GM23248 (cell line): ENCODE data around the gene MSH4. TPM values are rescaled to one million over a fixed set of nuclear protein-coding genes. Genes with fewer than 3 reads are reported as not detected.

Source experiments
- DNase-seq: peaks from one replicate; pipeline ENCODE4 v3.0.0-alpha.2; 2015
- H2AFZ ChIP-seq: fragments of 200-600 bp; sonication (generic); 2 replicates; pipeline ENCODE4 v1.6.1; 2016; ENCODE audit warnings: antibody characterized with exemption
- H3F3A ChIP-seq: fragments of 200-600 bp; sonication (generic); 2 replicates; pipeline ENCODE4 v1.6.1; 2016; ENCODE audit warnings: mild to moderate bottlenecking, antibody characterized with exemption, mixed run types; ENCODE audit not compliant: insufficient read depth
- H3K27ac ChIP-seq: fragments of 200-600 bp; sonication (generic); 2 replicates; pipeline ENCODE4 v1.5.1; 2016; ENCODE audit warnings: mild to moderate bottlenecking
- H3K27me3 ChIP-seq: fragments of 200-600 bp; sonication (generic); replicated peaks from 2 replicates; pipeline ENCODE4 v1.6.1; 2016; ENCODE audit warnings: mild to moderate bottlenecking; ENCODE audit not compliant: insufficient read depth
- H3K36me3 ChIP-seq: fragments of 200-600 bp; sonication (generic); 2 replicates; pipeline ENCODE4 v1.6.1; 2016; ENCODE audit warnings: low read depth, mild to moderate bottlenecking
- H3K4me1 ChIP-seq: fragments of 200-600 bp; sonication (generic); 2 replicates; pipeline ENCODE4 v1.6.1; 2016; ENCODE audit warnings: mild to moderate bottlenecking; ENCODE audit not compliant: insufficient read depth
- H3K4me2 ChIP-seq: fragments of 200-600 bp; sonication (generic); one replicate; pipeline ENCODE4 v1.6.1; 2016; ENCODE audit warnings: mild to moderate bottlenecking; ENCODE audit not compliant: unreplicated experiment
- H3K4me3 ChIP-seq: fragments of 200-600 bp; sonication (generic); 2 replicates; pipeline ENCODE4 v1.5.1; 2016; ENCODE audit warnings: mild to moderate bottlenecking
- H3K79me2 ChIP-seq: fragments of 200-600 bp; sonication (generic); 2 replicates; pipeline ENCODE4 v1.6.1; 2016; ENCODE audit warnings: mild to moderate bottlenecking; ENCODE audit not compliant: insufficient read depth
- H3K9ac ChIP-seq: fragments of 200-600 bp; sonication (generic); 2 replicates; pipeline ENCODE4 v1.6.1; 2016; ENCODE audit warnings: mild to moderate bottlenecking
- H3K9me2 ChIP-seq: fragments of 200-600 bp; sonication (generic); 2 replicates; pipeline ENCODE4 v1.6.1; 2016; ENCODE audit warnings: mixed run types, mild to moderate bottlenecking, moderate library complexity; ENCODE audit not compliant: insufficient read depth
- H3K9me3 ChIP-seq: fragments of 200-600 bp; sonication (generic); one replicate; pipeline ENCODE4 v1.6.1; 2017; ENCODE audit warnings: low read depth
- H4K20me1 ChIP-seq: fragments of 200-600 bp; sonication (generic); 2 replicates; pipeline ENCODE4 v1.6.0; 2016; ENCODE audit not compliant: insufficient read depth
- EZH2 ChIP-seq: fragments of 200-600 bp; sonication (generic); IDR thresholded peaks from 2 replicates; pipeline ENCODE4 v1.6.1; 2018; ENCODE audit warnings: antibody characterized with exemption, mild to moderate bottlenecking; ENCODE audit not compliant: insufficient read depth, poor library complexity, severe bottlenecking
- EZH2phosphoT487 ChIP-seq: fragments of 200-600 bp; sonication (generic); IDR thresholded peaks from 2 replicates; pipeline ENCODE4 v1.6.1; 2018; ENCODE audit warnings: antibody characterized with exemption, moderate library complexity, mild to moderate bottlenecking, low read depth; ENCODE audit not compliant: insufficient read depth
- WGBS, 2 experiments: methylation state at CpG; one replicate each; pipeline ENCODE4 v1.1.6; 2015 to 2017; ENCODE audit warnings: low lambda C conversion rate in 2 of 2, low coverage in 1 of 2; ENCODE audit errors: missing lambda C conversion rate in 2 of 2; 5-methylcytosine and 5-hydroxymethylcytosine counted together
- in situ Hi-C: fragments of 300-500 bp; cut with MboI; formaldehyde crosslinking; loops from 2 replicates; pipeline ENCODE4 v1.15.0; 2020
- polyA plus RNA-seq: library from polyadenylated mRNA; unstranded; fragments of >200 nt; fragmentation: Nextera tagmentation; extraction: Ambion mirVana; gene quantifications from 2 replicates; pipeline ENCODE4 v1.2.1, GENCODE V29; 2016
- total RNA-seq: library from RNA; depleted of rRNA; stranded (reverse); fragments of >200 nt; shearing (Covaris generic); gene quantifications from 2 replicates; pipeline ENCODE4 v1.2.3, GENCODE V29; 2014

MSH4 gene
- total and polyA plus RNA-seq, 2 experiments from 2014 or later = 0.14 TPM; not detected in 1

- WGBS, 2 experiments = 37 to 40% methylated on average over 6 of the region's 6 CpGs
- Histone ChIP-seq H3K4me2 (no peak overlapping the region), H3K36me3 (no peaks in the 10 kb centered on the region), H3K4me1 (no peaks in the 10 kb centered on the region), H3K4me3 (no peak overlapping the region), H3K9me2 (no peaks in the 10 kb centered on the region), H2AFZ (no peak overlapping the region), H3K79me2 (no peaks in the 10 kb centered on the region), H3K9me3 (no peaks in the 10 kb centered on the region), H3F3A (no peaks in the 10 kb centered on the region), H3K9ac (no peak overlapping the region), H3K27me3 (no peaks in the 10 kb centered on the region), H4K20me1 (no peaks in the 10 kb centered on the region), H3K27ac (no peak overlapping the region)
- in situ Hi-C loops = no loop called here
- DNase-seq = no peak
- no peak for TF ChIP-seq EZH2
- TF ChIP-seq EZH2phosphoT487 = no peak
Observed at GRCh38 chr1:75861831-75862230, 65.1 kb downstream of the MSH4 start.

GRCh38 chr1:75870951-75871350 is 74.3 kb downstream of the MSH4 start:
- Histone ChIP-seq H4K20me1 (no peaks in the 10 kb centered on the region), H3K9me2 (0 out of 2 replicates have a peak, but pooled peaks cover 3% of the 10 kb centered on the region), H3F3A (no peaks in the 10 kb centered on the region), H3K4me2 (no peak overlapping the region), H3K79me2 (no peaks in the 10 kb centered on the region), H3K36me3 (no peaks in the 10 kb centered on the region), H3K9ac (no peak overlapping the region), H3K4me1 (no peaks in the 10 kb centered on the region), H3K9me3 (no peaks in the 10 kb centered on the region), H3K4me3 (no peak overlapping the region), H2AFZ (no peak overlapping the region), H3K27ac (no peak overlapping the region), H3K27me3 (no peaks in the 10 kb centered on the region)
- DNase-seq = no peak
- in situ Hi-C loops = no loop called here
- 14 to 15% methylated on average over 1 of the region's 1 CpG for WGBS, 2 experiments
- TF ChIP-seq EZH2phosphoT487 (no peak), EZH2 (no peak)

- H3K9me3 ChIP-seq = no peaks in the 10 kb centered on the region
- H3K79me2 ChIP-seq = no peaks in the 10 kb centered on the region
- no peak overlapping the region for H3K4me3 ChIP-seq
- in situ Hi-C loops = no loop called here
- DNase-seq = no peak
- no peak overlapping the region for H3K27ac ChIP-seq
- no peaks in the 10 kb centered on the region for H3K27me3 ChIP-seq
- H3K4me2 ChIP-seq = no peak overlapping the region
- H2AFZ ChIP-seq = no peak overlapping the region
- TF ChIP-seq EZH2phosphoT487 (no peak), EZH2 (no peak)
- H3K4me1 ChIP-seq = no peaks in the 10 kb centered on the region
- H3K9ac ChIP-seq = no peak overlapping the region
- no peaks in the 10 kb centered on the region for H3K9me2 ChIP-seq
- no peaks in the 10 kb centered on the region for H3F3A ChIP-seq
- 83 to 89% methylated on average over 1 of the region's 1 CpG for WGBS, 2 experiments
- H4K20me1 ChIP-seq = no peaks in the 10 kb centered on the region
- no peaks in the 10 kb centered on the region for H3K36me3 ChIP-seq
Observed at GRCh38 chr1:75879985-75880384, 83.3 kb downstream of the MSH4 start.

- Histone ChIP-seq H3K27ac (no peak overlapping the region), H3K4me1 (no peaks in the 10 kb centered on the region), H3K9me2 (no peaks in the 10 kb centered on the region), H3K36me3 (no peaks in the 10 kb centered on the region), H2AFZ (no peak overlapping the region), H3K9ac (no peak overlapping the region), H3K27me3 (no peaks in the 10 kb centered on the region), H3K9me3 (no peaks in the 10 kb centered on the region), H3K4me2 (no peak overlapping the region), H3F3A (no peaks in the 10 kb centered on the region), H4K20me1 (no peaks in the 10 kb centered on the region), H3K4me3 (no peak overlapping the region), H3K79me2 (no peaks in the 10 kb centered on the region)
- in situ Hi-C loops = no loop called here
- WGBS, 2 experiments = 4 to 5% methylated on average over 1 of the region's 1 CpG
- DNase-seq = no peak
- TF ChIP-seq EZH2phosphoT487 = no peak
- TF ChIP-seq EZH2 = no peak
Observed at GRCh38 chr1:75884437-75884836, 87.8 kb downstream of the MSH4 start.

GRCh38 chr1:75901371-75901770 is 104.7 kb downstream of the MSH4 start:
- no peak for DNase-seq
- Histone ChIP-seq H3K79me2 (no peaks in the 10 kb centered on the region), H3K27ac (no peak overlapping the region), H3K9me2 (no peaks in the 10 kb centered on the region), H3K4me1 (no peaks in the 10 kb centered on the region), H3K4me3 (no peak overlapping the region), H3F3A (no peaks in the 10 kb centered on the region), H3K9ac (no peak overlapping the region), H2AFZ (no peak overlapping the region), H3K4me2 (no peak overlapping the region), H3K36me3 (no peaks in the 10 kb centered on the region), H4K20me1 (no peaks in the 10 kb centered on the region), H3K27me3 (no peaks in the 10 kb centered on the region), H3K9me3 (no peaks in the 10 kb centered on the region)
- 4 to 17% methylated on average over 1 of the region's 1 CpG for WGBS, 2 experiments
- TF ChIP-seq EZH2 (no peak), EZH2phosphoT487 (no peak)
- in situ Hi-C loops = no loop called here
